Stromal cell of bone marrow (primary cell): ENCODE measurements around the gene SERPINA1.

Experiments
- DNase-seq: peaks from one replicate; pipeline ENCODE4 v3.0.0-alpha.2; 2012; ENCODE audit warnings: low read depth

SERPINA1 gene

GRCh38 chr14:94346065-94346786, 42.2 kb downstream of the SERPINA1 start:
- DNase-seq, result peak; percentile 48

- peak; percentile 94 for DNase-seq
Observed at GRCh38 chr14:94345344-94346064, 42.9 kb downstream of the SERPINA1 start.

GRCh38 chr14:94344389-94344788, 44.0 kb downstream of the SERPINA1 start:
- no peak for DNase-seq

- DNase-seq, result no peak
Observed at GRCh38 chr14:94343238-94344005, 45.0 kb downstream of the SERPINA1 start.

GRCh38 chr14:94342334-94342934, 46.0 kb downstream of the SERPINA1 start:
- peak; percentile 100 for DNase-seq

GRCh38 chr14:94341656-94342333, 46.6 kb downstream of the SERPINA1 start:
- peak; percentile 53 for DNase-seq

DNA sequence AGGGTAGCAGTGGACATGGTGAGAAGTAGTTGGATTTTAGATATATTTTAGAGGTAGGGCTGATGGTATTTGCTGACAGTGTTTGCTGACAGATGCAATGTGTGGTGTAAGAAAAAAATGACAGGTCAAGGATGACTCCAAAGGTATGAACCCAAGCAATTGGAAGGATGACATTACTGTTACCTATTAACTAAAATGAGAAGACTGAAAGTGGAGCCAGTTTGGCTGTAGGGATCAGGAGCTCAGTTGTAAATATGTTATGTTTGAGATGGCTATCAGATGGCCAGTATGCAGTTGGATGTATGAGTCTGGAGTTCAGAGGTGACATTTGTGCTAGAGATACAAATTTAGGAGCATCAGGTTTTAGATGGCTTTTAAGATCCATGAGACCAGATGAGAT, 47.9 kb downstream of the SERPINA1 start:
- no peak for DNase-seq

DNA sequence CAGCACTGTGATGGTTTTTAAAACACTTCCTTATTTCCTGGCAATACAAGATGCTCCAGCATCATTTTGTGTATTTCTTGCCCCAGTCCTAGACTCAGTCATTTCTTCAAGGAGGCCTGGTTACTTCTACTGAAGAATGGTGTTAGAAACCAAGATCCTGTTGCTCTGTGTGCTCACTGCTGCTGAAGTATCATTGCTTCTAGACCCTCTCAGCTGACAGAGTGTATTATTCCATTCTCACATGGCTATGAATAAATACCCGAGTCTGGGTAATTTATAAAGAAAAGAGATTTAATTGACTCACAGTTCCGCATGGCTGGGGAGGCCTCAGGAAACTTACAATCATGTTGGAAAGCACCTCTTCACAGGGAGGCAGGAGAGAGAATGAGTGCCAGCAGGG, 50.4 kb downstream of the SERPINA1 start:
- no peak for DNase-seq

DNA sequence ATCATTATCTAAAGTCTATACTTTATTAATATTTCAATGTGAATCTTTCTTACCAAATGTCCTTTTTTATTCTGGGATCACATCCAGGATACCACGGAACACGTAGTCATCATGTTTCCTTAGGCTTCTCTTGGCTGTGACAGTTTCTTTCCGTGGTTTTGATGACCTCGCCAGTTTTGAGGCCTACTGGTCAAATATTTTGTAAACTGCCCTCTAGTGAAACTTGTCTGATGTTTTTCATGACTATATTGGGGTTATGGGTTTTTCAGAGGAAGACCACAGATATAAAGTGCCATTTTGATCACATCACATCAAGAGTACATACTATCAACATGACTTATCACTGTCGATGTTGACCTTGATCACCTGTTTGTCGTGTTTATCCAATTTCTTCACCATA, 51.1 kb downstream of the SERPINA1 start:
- DNase-seq, result peak; percentile 79

- no peak for DNase-seq
Observed at GRCh38 chr14:94334872-94335271, 53.5 kb downstream of the SERPINA1 start.

GRCh38 chr14:94332587-94332986, 55.8 kb downstream of the SERPINA1 start:
- no peak for DNase-seq

GRCh38 chr14:94332063-94332583, 56.3 kb downstream of the SERPINA1 start:
- no peak for DNase-seq

- no peak for DNase-seq
Observed at GRCh38 chr14:94331462-94331861, 56.9 kb downstream of the SERPINA1 start.

GRCh38 chr14:94330857-94331256, 57.5 kb downstream of the SERPINA1 start:
- no peak for DNase-seq

- no peak for DNase-seq
Observed at GRCh38 chr14:94330432-94330831, 58.0 kb downstream of the SERPINA1 start.

DNA sequence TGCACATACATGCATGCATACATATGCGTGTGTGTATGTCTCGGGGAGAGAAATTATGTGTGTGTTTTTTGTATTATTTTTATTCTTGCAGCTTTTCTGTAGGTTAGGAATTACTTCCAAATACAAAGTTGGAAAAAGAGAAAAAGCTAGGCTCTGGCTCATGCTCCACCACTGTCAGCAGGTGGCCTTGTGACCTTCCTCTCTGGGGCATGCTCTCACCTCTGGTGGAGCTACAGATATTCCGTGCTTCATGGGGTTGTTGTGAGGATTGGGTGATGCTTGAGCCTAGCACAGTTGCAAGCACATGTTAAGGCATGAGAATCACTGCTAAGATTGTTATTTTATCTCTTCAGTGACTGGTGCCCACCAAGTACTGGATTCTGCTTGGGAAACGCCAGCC, 58.5 kb downstream of the SERPINA1 start:
- DNase-seq, result no peak

DNA sequence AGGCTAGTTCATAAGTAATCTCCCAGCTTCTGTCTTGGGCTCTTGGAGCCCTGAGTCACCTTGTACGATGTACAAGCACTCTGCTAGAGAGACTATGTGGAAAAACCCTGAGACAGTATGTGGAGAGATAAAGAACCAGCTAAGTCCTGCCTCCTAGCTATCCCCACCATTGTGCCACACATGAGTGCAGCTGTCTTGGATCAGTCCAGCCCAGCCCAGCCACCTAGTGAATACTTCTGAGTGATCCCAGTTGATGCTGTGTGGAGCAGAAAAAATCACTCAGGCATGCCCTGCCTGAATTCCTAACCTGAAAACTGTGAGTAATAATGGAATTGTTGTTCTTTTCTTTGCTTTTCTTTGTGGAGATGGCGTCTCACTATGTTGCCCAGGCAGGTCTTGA, 60.2 kb downstream of the SERPINA1 start:
- no peak for DNase-seq
